GM21390 (cell line): Measurements from ENCODE around the gene GALNT18.

Source experiments
- ATAC-seq: cut with Tn5 transposase; IDR thresholded peaks from one replicate; pipeline ENCODE4 v1.9.1; 2021; ENCODE audit not compliant: unreplicated experiment

Gene GALNT18

DNA sequence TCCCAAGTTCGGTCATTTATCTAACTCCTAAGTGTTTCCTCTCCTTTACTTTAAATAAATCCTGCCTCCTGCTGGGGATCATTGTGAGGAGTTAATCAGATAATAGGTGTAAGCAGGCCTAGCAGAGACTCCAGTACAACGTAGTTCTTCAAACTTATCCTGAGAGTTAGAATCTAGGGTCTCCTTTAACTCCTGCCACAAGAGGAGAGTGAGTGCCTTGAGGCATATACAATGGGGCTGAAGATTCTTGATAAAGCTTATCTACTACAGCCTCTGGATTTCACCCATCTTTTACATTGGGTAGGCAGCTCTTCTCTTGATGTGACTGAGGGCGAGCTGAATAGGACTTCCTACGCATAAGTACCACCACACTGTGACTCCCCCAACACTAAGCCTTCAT, 3.1 kb upstream of the GALNT18 start:
- no peak for ATAC-seq

DNA sequence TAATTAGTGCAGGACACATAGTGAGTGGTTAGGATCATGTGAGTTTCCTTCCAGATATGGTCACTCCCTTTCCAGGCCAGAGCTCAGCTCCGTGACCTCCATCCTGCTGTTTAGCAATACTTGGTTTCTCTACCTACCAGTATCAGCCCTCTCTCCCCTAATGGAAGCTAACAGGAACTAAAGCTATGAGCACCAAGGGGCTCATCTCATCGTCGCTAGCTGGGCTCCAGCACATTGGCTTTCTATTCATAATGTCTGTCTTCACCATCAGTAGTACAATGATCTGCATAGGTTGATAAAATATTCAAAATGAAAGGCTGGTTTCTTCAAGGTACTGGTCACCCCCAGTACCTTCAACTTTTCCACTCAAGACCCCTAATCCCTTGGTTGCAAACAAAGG, 2.4 kb upstream of the GALNT18 start:
- ATAC-seq = no peak

DNA sequence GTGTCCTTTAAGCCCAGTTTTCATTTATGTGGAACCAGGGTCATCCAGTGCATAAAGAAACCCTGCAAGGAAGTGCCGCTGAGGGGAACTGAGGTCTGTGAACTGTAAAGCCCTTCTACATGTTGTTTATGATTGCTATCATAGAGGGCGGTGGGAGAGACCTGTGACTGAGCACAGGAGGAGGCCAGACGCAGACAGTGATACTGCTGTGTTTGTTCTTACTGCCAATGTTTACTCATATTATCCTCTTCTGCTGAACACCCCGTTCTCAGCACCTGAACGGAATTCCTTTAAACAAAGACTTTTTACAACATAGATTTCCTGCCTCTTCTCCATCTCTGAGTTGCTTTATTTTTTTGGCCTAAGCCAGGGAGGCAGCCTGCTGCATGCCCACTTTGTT, 967 bp upstream of the GALNT18 start:
- no peak for ATAC-seq

DNA sequence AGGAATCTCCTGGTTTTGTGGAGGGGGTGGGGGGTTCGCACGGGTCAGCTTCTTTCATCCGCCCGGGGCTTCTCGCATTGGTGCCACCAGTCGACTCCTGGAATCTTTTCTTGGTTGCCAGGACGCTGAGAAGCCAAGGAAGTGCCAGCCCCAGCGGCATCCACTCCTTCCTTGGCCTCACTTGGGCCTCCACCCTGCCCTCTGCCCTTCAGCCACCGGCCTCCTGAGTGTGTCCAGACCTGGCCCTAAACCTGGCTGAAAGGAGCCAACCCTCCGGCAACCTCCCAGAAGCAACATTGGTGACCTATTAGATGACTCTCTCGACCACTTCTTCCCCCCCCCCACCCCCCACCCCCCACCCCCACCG, 518 bp upstream of the GALNT18 start:
- no peak for ATAC-seq

DNA sequence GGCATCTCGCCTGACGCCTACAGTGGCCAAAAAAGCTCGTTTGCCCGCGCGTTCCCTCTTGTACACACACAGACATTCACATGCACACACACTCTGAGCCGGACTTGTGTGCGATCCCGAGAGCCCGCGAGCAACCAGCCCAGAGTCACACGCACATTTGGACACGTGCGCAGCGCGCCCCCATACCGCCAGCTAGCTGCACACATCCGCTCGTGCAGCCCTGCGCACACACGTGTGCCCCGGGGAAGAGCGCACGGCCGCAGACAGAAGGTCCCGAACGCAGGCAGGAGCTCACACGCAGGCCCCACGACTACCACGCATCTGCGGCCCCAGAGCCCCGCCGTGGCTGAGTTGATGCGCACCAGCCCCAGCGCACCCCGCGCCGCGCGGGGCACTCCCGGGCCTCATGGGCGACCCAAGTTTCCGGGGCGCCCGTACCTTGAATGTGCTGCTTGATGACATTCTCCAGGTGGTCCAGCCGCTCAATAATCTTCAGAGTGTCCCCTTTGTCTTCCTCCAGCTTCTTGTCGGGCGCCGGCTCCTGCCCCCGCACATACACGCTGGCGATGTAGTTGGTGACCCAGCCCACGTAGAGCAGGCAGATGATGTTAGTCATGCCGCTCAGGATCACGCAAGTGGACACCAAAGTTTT, 758 bp downstream of the GALNT18 start:
- ATAC-seq = no peak

DNA sequence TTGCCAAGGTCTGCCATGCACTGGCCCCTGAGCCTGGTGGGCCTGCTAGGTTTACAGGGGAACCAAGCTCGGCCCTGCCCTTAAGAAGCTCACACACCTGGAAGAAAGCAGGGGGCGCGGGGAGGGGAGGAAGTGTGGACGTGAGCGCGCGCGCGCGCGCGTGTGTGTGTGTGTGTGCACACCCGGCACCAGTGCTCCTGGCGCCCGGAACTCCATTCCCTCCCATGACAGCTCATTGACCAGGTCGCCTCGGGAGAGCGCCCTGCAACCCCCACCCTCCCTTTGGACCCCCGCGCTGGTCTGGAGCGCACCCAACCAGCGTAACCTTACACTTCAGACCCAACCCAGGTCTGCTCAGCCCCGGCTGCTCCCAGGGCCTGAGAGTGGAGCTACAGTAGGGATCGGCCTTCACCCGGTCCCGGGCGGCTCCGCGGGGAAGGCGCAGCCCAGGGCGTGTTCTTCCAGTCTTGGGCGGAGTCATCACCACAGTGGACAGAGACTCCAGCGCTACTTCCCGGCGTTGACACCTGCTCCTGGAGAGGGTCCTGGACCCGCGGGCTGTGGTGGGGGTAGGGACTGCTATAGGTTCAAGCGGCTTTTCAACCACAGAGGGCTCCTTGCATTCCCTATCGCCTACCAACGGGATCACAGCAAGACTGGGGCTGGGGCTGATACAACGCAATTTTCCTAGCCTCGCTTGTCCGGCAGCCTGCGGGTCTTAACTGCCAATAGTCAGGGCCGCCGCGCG, 1.5 kb downstream of the GALNT18 start:
- no peak for ATAC-seq

DNA sequence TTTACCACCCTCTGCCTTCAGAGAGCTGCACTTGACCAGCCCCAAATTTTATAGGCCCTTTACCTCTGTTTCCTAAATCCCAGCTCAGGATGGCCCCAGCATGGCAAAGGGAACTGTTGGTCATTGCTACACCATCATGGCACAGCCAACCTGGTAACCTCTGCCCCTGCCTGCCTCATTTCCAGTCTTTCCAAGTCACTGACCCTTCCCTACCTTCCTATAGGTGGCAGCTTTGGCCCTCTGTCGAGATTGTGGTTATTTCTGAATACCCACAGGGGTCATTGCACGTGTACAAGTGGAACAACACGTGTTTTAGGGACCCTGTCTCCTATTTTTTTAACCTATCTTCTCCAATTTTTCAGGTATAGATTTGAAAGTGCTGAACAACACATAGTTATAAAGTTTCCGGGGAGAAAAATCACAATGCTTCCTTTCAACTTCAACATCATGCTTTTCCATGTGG, 2.8 kb downstream of the GALNT18 start:
- no peak for ATAC-seq

DNA sequence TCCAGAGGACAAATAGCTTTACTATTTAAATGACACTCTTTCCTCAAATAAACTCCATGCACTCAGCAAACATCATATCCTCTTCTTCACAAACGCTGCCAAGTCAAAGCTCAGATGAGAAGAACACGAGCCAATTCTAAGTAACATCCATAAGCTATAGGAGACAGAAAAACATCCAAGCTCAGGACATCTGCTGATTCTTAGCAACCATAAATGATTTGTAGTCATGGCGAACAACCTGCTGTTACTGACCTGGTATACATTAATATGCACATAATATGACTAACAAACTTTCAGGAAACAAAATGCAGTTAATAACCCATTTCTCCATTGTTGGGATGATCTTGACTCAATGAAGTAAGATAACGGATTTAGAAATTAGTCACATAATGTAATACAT, 6.7 kb downstream of the GALNT18 start:
- no peak for ATAC-seq

DNA sequence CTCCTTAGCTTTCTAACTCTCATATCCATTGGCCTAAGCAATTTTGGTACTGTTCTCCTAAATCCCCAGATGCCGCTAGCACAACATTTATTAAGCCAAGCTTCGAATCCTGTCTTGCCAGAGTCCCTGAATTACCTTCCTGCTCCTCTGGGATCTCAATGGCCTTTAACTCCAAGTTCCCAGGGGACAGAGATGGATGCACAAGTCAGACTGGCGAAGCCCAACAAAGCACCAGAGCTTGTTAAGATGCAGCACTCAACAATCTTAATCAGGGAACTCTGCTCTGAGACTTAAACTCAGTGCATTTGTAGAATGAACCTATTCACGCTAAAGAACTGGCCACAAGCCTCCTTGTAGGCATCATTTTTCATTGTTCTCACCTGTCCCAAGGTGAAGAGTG, 9.4 kb downstream of the GALNT18 start:
- ATAC-seq = no peak

DNA sequence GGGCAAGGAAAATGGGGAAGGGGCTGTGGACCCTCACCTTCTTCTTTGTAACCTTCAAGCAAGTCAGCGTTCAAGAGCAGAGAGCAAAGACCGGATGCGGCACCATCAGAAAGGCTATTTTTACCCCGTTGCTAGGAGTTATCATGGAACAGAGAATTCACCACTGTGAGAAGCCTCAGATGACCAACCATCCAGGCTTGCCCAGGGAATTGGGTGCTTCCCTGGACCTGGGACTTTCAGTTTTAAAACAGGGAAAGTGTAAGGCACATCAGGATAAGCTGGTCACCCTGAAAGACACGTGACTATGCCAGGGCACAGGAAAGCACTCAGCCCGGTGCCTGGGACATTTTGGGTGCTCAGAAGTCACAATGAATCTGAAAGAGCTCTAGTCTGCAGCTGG, 10.4 kb downstream of the GALNT18 start:
- ATAC-seq = no peak

DNA sequence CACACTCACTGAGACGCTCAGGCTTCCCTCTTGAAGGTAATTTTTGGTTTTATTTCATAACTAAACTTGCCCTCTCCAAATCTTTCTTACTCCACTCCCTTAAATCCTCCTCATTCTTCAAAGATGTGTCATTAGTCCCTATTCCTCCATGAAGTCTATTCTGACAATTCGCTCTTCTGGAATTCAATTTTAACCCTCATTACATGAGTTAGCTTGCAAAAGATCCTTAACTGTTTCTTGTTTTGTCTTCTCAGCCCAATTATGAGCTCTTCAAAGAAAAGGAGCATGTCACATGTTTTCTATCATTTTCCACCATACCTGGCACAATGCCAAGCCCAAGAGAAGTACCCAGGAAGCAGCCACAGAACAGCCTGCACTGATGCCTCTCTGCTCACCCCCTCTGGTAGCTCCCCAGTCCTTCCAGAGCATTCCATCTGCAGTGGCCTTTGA, 13.0 kb downstream of the GALNT18 start:
- no peak for ATAC-seq

DNA sequence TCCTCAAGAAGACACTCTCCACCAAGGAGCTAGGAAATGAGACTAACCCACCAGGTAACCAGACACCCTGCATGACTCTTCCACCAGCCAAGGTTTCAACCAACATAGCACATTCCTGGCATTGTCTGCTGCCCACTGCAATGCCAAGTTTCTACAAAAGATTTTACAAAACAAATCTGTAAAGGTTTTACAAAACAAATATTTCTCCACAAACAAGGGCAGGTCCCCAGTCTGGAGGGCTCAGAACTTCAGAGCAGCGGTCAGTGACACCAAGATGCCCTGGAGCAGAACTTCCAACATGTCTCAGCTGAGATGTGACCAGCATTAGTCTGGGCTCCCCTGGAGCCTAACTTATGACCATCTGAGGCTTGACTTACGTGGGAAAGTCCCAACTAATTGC, 14.0 kb downstream of the GALNT18 start:
- no peak for ATAC-seq

DNA sequence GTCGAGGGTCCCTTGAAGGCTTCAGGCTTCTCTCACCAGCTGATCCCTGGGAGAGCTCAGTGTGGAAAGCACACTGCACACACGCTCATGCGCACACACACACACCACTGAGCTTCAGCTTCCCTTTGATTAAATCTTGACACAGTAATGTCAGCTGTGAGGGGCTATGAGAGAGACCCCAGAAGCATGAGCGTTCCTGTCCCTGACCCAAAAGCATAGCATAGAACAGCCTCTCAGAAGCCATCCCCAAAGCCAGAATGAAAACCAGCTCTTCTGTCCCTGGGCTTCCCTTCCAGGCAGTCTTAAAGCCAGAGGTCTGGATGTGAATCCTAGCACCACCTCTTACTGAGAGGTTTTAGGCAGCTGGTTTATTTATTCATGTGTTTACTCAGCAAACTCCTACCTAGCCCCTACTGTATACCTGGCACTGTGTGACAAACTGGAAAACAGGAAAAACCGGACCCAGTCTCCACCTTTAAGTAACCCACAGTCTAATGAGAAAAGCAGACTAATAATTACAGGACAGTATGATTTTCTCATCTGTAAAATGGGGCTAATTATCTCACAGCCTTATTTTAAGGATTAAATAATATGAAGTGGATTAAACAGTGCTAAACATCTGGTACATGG, 15.9 kb downstream of the GALNT18 start:
- ATAC-seq = no peak

DNA sequence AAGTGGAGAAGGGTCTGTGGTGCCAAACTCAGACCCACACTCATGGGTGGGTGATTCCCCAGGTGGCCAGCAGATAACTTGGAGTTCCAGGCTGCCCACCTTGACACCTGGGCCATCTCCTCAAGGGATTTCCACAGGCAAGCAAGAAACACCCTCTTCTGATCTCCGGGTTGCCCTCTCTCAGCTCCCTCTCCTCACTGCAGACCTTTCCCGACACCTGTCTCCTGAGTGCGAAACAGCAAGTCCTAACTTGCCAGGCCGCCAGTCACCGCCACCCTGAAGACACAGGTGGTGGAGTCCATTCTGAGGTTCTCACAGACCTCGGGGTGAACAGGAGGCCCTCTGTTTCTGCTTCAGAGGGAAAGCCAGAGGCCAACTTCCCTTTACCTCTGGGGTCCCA, 16.6 kb downstream of the GALNT18 start:
- no peak for ATAC-seq

DNA sequence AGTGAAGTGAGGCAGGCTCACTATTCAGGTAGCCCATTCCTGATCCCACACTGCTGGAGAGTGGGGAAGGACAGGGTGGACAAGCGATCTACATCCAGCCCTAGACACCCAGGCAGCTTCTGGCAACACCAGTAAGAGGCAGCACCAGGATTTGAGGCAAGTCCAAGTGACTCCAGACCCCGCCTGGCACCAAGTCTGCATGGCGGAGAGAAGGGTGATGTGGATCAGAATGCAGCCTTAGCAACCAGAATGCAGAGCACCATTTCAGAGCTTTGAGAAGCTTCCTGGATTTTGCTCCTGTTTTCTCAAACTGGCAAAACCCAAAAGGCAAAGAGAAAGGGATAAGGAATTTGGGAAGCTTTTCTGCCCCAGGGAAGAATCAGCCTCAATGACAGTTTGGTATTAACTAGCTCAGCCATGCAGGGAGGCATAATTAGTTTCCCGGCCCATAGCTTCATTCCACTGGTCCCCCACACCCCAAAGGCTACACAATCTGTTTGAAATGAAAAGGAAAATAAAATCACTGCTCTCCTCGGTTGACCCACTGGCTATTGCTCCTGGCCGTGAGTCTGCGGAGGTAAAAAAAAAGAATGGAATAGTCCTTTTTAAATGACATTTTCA, 17.3 kb downstream of the GALNT18 start:
- ATAC-seq = no peak

DNA sequence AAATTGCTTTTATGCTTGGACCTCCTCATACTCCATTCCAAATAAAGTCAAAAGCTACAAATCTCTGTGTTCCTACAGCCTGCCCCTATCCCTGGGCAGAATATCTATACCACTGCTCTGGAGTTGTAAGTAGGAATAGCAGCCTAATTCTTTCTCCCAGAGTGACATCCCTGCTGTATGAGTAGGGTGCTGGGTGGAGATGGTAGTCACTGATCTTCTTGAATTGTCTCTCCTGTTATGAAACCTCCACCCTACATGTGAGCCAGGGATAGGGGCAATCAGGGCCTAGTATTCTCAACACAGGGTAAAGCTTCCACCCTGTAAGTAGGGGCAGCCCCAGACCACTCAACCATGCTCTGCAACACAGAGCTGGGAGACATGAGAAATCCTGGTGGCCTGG, 19.8 kb downstream of the GALNT18 start:
- ATAC-seq = no peak

DNA sequence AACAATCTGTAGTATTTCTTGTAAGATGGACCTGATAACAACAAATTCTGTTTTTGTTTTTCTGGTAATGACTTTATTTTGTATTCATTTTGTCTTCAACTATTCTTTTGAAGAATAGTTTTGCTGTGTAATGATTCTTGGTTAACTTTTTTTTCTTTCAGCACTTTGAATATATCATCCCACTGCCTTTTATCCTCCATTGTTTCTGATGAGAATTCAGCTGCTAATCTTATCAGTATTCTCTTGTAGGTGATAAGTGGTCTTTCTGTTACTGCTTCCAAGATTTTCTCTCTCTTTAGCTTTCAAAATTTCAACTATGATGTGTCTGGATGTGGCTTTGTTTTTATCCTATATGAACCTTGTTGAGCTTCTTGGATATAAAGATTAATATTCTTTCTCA, 21.5 kb downstream of the GALNT18 start:
- no peak for ATAC-seq

DNA sequence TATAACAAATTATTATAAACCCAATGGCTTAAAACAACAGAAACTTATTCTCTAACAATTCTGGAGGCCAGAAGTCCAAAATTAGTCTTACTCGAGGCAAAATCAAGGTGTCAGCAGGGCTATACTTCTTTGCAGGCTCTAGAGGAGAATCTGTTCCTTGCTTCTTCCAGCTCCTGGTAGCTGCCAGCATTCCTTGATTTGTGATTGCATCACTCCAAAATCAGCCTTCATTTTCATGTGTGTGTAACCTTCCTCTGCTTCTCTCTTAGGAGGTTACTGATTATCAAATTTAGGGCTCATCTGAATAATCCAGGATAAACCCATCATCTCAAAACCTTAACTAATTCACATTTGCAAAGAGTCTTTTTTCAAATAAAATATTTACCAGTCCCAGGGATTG, 23.6 kb downstream of the GALNT18 start:
- ATAC-seq = no peak

DNA sequence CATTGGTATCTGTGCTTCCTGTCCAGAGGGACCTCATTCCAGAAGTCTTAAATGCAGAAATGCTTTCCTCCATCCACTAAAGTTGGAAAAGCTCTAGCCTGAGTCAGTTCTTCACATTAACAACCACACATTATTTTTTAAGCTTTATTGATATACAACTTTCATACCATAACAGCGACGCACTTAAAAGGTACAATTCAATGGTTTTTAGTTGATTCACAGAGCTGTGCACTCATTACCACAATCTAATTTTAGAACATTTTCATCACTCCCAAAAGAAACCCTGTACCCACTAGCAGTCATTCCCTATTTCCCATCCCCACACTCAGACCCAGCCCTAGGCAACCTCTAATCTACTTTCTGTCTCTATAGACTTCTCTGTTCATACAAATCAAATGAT, 27.6 kb downstream of the GALNT18 start:
- ATAC-seq = no peak

DNA sequence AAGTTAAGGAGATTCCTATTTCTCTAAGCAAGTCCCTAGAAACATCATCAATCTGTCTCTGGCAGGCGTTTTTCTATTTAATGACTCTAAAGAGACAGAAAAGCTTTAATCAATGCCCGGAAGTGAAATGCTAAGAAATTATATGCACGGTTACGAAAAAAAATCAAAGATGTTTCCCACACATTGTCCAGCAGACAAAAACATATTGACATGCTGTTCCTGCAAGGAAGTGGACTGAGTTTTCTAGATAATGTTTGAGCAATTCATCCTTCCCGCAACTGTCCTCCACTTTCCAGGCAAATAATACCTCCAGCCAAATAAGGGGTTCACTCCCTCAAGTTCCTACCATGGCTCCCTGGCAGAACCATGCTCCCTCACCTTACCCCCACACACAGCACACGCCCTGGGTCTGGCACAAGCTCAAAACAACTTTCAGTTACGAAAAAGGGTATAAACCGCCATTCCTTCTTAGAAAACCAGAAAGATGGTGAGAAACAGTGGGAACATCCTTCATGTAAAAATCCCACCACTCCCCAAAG, 29.6 kb downstream of the GALNT18 start:
- no peak for ATAC-seq

DNA sequence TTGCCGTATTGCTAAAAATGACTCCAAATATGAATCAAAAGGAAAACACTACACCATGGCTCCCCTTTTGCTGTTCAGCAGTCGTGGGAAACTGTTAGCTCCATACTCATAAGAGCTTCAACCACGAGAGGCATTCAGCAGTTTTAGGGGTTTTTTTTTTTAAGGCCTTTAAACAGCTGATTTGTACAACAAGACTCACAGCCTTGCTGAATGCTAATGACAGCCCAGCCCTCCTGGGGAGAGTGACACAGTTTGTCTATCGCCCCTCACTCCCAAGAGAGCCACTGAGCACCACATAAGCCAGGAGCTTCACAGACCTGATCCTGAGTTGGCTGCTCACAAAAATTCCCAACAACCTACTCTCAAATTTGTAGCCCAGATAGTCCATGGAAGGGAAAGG, 32.4 kb downstream of the GALNT18 start:
- no peak for ATAC-seq

DNA sequence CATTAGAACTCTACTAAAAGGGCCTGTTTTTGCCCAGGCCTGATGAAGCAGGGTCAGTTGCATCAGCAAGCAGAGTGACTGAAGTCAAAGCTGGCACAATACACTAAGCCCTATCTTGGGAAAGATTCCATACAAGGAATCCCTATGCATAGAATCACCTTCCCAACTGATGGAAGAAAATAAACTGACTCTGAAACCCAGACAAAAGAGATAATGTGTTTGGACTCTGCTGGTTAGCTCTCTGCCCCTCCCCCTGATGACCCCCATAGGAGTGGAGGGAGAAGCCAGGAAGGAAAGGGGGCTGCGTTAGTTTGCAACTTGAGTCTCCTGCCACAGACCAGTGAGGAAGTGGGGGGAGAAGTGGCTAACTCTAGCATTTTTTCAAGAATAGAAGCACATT, 32.9 kb downstream of the GALNT18 start:
- ATAC-seq = no peak
